Ascending aorta (tissue), 2 donors: Measurements from ENCODE around the gene SLC38A6. TPM values are rescaled to one million over a fixed set of nuclear protein-coding genes. Genes with fewer than 3 reads are reported as not detected.

Experiments used
- DNase-seq, 2 donors: peaks; one replicate each; pipeline ENCODE4 v3.0.0-alpha.2; 2019; ENCODE audit warnings: low spot score in 2 of 2
- H3K27ac ChIP-seq, 2 donors: fragments of 200-600 bp; sonication (generic); one replicate each; pipeline ENCODE4 v1.5.1; 2016 to 2017; ENCODE audit warnings: mild to moderate bottlenecking in 1 of 2
- H3K27me3 ChIP-seq: fragments of 200-600 bp; sonication (generic); one replicate; pipeline ENCODE4 v1.5.1; 2017
- H3K36me3 ChIP-seq, 2 donors: fragments of 200-600 bp; sonication (generic); one replicate each; pipeline ENCODE4 v1.5.1; 2016
- H3K4me1 ChIP-seq, 2 donors: fragments of 200-600 bp; sonication (generic); one replicate each; pipeline ENCODE4 v1.5.1; 2016 to 2017; ENCODE audit warnings: mild to moderate bottlenecking in 1 of 2
- H3K4me3 ChIP-seq, 2 donors: fragments of 200-600 bp; sonication (generic); one replicate each; pipeline ENCODE4 v1.5.1; 2016 to 2017; ENCODE audit warnings: mild to moderate bottlenecking in 1 of 2
- H3K9me3 ChIP-seq, 2 donors: fragments of 200-600 bp; sonication (generic); one replicate each; pipeline ENCODE4 v1.5.1; 2016
- intact Hi-C: fragments of 100-400 bp; cut with DNase I; formaldehyde crosslinking; loops from one replicate; pipeline ENCODE4 v1.15.1; 2023
- total RNA-seq: library from RNA; depleted of rRNA; stranded (reverse); fragments of >200 nt; gene quantifications from one replicate; pipeline ENCODE4 v1.1.0, GENCODE V29; 2016
- TF ChIP-seq, protein P1 (sequence below), 3 experiments: fragments of 200-600 bp in 2 of 3; fragments of 450-650 bp in 1 of 3; sonication (generic) in 2 of 3; IDR thresholded peaks; one replicate each; pipeline ENCODE4 v1.5.1; 2016 to 2019; ENCODE audit warnings: antibody characterized with exemption in 3 of 3, mild to moderate bottlenecking in 1 of 3, moderate library complexity in 1 of 3

The SLC38A6 gene
- total RNA-seq, 1 donor from 2014 or later: 1.8 TPM

DNA sequence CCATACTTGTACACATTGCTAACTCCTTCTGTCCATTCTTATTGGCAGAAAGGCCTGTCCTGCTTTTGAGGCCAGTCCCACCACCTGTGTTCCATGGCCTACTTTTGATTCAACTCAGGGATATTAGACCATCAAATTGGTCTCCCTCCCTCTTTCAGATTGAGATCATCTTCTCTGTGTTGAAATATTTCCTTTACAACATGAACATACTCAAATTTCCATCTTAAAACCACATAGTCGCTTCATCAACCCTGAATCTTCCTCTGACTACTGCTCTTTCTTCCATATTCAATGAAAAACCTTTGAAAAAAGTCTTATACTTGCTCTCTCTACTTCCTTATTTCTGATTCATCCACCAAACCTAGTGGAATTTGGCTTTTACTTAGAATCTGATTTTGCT is 35.1 kb upstream of the SLC38A6 start:
- Histone ChIP-seq H3K4me3 (no peak overlapping the region), H3K36me3 (no peaks in the 10 kb centered on the region), H3K27ac (no peak overlapping the region), H3K4me1 (peaks cover 0 to 5% of the 10 kb centered on the region in 2 donors), H3K27me3 (no peaks in the 10 kb centered on the region), H3K9me3 (no peaks in the 10 kb centered on the region)
- TF ChIP-seq, protein P1, sequence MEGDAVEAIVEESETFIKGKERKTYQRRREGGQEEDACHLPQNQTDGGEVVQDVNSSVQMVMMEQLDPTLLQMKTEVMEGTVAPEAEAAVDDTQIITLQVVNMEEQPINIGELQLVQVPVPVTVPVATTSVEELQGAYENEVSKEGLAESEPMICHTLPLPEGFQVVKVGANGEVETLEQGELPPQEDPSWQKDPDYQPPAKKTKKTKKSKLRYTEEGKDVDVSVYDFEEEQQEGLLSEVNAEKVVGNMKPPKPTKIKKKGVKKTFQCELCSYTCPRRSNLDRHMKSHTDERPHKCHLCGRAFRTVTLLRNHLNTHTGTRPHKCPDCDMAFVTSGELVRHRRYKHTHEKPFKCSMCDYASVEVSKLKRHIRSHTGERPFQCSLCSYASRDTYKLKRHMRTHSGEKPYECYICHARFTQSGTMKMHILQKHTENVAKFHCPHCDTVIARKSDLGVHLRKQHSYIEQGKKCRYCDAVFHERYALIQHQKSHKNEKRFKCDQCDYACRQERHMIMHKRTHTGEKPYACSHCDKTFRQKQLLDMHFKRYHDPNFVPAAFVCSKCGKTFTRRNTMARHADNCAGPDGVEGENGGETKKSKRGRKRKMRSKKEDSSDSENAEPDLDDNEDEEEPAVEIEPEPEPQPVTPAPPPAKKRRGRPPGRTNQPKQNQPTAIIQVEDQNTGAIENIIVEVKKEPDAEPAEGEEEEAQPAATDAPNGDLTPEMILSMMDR (IDR thresholded peaks at IDR 0.05): no peak
- no peak for DNase-seq
- intact Hi-C loops: no loop called here

DNA sequence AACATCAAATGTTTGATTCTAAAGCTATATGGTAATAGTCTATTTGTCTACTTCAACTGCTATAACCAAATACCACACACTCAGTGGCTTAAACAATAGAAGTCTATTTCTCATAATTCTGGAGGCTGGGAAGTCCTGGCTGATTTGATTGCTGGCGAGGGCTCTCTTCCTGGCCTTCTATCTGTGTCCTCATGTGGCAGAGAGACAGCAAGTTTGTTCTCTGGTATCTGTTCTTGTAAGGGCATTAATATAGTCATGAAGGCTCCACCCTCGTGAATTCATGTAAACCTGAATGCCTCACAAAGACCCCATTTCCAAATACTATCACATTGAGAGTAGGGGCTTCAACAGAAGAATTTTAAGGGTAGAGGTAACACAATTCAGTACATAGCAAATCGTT is 34.3 kb upstream of the SLC38A6 start:
- DNase-seq: no peak
- Histone ChIP-seq H3K4me1 (peaks cover 0 to 5% of the 10 kb centered on the region in 2 donors), H3K4me3 (no peak overlapping the region), H3K27ac (no peak overlapping the region), H3K9me3 (no peaks in the 10 kb centered on the region), H3K36me3 (no peaks in the 10 kb centered on the region), H3K27me3 (no peaks in the 10 kb centered on the region)
- intact Hi-C loops: no loop called here
- TF ChIP-seq, protein P1 (IDR thresholded peaks at IDR 0.05): no peak

DNA sequence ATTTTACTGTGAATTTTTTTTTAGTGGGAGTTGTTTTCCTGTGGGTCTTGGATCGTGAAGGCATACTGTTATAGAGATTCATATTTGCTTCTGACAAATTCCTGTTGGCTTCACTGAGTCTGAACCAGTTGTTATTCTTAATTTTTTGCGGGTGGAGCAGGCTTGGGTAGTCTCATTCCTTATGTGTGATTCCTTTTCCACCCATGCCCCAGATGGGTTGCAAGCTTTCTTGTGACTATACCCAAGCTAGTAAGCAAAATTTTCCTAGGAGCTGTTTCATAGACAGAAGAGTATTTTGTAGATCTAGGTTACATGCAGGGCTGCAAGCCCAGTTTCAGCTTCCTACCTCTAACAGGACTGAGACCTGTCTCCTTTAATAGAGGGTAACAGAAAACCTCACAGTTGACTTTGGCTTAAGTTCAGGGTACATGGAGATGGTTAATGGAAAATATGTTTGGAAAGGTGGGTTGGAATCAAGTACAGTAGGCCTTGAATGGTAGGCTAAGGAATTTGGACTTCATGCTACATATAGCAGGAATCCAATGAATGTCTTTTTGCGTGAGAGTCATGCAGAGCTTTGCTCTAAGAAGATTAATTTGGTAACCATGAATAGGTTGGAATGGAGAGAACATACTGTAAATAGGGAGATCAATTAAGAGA is 29.1 kb upstream of the SLC38A6 start:
- H3K27ac ChIP-seq: peak overlapping the region in 1 of 2 donors; percentile 16
- no peaks in the 10 kb centered on the region for H3K27me3 ChIP-seq
- TF ChIP-seq, protein P1 (IDR thresholded peaks at IDR 0.05): no peak
- no peaks in the 10 kb centered on the region for H3K36me3 ChIP-seq
- H3K9me3 ChIP-seq: peaks cover 0 to 22% of the 10 kb centered on the region in 2 donors
- DNase-seq: no peak
- intact Hi-C loops: no loop called here
- H3K4me1 ChIP-seq: peaks cover 2 to 10% of the 10 kb centered on the region in 2 donors
- peak overlapping the region in 1 of 2 donors; percentile 19 for H3K4me3 ChIP-seq

GRCh38 chr14:60956202-60956601 is 24.8 kb upstream of the SLC38A6 start:
- intact Hi-C loops: no loop called here
- no peaks in the 10 kb centered on the region for H3K36me3 ChIP-seq
- TF ChIP-seq, protein P1 (IDR thresholded peaks at IDR 0.05): no peak
- no peaks in the 10 kb centered on the region for H3K27me3 ChIP-seq
- no peak for DNase-seq
- H3K4me1 ChIP-seq: peaks cover 2 to 5% of the 10 kb centered on the region in 2 donors
- H3K9me3 ChIP-seq: peaks cover 0 to 42% of the 10 kb centered on the region in 2 donors
- no peak overlapping the region for H3K4me3 ChIP-seq
- no peak overlapping the region for H3K27ac ChIP-seq

DNA sequence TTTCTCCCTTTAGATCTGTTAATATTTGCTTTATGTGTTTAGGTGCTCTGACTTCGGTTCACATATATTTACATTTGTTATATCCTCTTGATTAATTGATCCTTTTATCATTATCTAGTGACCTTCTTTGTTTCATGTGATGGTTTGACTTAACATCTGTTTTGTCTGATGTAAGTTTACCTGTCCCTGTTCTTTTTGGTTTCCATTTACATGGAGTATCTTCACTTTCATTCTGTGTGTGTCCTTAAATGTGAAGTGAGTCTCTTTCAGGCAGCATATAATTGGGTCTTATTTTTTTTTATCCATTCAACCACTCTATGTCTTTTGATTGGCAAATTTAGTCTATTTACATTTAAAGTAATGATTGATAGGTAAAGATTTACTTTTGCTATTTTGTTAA is 24.4 kb upstream of the SLC38A6 start:
- intact Hi-C loops: no loop called here
- peaks cover 0 to 42% of the 10 kb centered on the region in 2 donors for H3K9me3 ChIP-seq
- TF ChIP-seq, protein P1 (IDR thresholded peaks at IDR 0.05): no peak

More for the DNA sequence above, 24.4 kb upstream of the SLC38A6 start:
- Histone ChIP-seq H3K4me1 (peaks cover 2 to 5% of the 10 kb centered on the region in 2 donors), H3K27me3 (no peaks in the 10 kb centered on the region), H3K36me3 (no peaks in the 10 kb centered on the region), H3K27ac (no peak overlapping the region), H3K4me3 (no peak overlapping the region)
- no peak for DNase-seq
